Measurements from ENCODE around the gene DNASE1L3.

Gene DNASE1L3

DNA sequence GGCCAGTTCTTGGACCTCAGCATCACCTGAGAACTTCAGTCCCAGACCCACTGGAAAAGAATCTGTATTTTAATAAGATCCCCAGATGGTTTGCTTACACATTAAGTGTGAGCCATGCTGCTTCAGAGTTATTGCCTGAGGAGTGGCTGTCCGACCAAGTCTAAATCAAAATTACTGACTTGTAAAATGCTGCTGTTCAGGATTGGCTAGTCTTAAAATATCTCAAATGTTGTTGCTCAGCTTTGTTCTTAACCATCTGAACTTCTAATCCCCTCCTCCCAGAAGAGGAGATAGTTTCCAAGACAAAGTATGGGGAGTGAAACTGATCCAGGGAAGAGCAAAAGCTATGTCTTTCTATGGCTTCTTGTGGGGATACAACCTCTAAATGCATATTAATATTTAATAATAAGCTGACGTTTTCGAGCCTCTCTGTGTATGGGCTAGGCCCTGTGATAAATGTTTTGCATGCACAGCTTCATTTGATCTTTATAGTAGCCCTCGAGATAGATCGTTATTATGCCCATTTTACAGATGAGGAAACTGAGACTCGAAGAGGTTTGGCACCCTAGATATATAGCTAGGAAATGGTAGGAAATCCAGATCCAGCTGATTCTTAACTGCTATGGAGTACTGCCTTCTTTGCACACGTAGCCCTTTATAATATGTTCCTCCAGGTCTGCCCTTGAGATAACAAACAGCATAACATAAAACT is 52.2 kb downstream of the DNASE1L3 start:
- Histone ChIP-seq H4K20me1 (ENCODE audit: low read depth, low read length) (no peaks in the 10 kb centered on the region), H3K27ac (ENCODE audit: low read depth, low read length) (no peak overlapping the region), H3F3A (ENCODE audit: insufficient read depth) (no peaks in the 10 kb centered on the region), H3K36me3 (ENCODE audit: low read length) (no peaks in the 10 kb centered on the region), H3K9me2 (replicated peaks; ENCODE audit: insufficient read depth, low read length) (no peaks in the 10 kb centered on the region), H3K9ac (ENCODE audit: low read length) (no peak overlapping the region), H3K79me2 (ENCODE audit: insufficient read depth, low read length) (no peaks in the 10 kb centered on the region), H3K9me3 (ENCODE audit: insufficient read depth, low read length) (no peaks in the 10 kb centered on the region), H3K4me2 (ENCODE audit: low read depth, low read length, poor library complexity, severe bottlenecking) (no peak overlapping the region), H2AFZ (ENCODE audit: low read depth, low read length, severe bottlenecking) (no peak overlapping the region), H3K27me3 (ENCODE audit: low read length) (no peaks in the 10 kb centered on the region), H3K4me3 (ENCODE audit: insufficient read depth, low read length, poor library complexity, severe bottlenecking) (no peak overlapping the region)
- TF ChIP-seq, protein P1, sequence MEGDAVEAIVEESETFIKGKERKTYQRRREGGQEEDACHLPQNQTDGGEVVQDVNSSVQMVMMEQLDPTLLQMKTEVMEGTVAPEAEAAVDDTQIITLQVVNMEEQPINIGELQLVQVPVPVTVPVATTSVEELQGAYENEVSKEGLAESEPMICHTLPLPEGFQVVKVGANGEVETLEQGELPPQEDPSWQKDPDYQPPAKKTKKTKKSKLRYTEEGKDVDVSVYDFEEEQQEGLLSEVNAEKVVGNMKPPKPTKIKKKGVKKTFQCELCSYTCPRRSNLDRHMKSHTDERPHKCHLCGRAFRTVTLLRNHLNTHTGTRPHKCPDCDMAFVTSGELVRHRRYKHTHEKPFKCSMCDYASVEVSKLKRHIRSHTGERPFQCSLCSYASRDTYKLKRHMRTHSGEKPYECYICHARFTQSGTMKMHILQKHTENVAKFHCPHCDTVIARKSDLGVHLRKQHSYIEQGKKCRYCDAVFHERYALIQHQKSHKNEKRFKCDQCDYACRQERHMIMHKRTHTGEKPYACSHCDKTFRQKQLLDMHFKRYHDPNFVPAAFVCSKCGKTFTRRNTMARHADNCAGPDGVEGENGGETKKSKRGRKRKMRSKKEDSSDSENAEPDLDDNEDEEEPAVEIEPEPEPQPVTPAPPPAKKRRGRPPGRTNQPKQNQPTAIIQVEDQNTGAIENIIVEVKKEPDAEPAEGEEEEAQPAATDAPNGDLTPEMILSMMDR (IDR thresholded peaks at IDR 0.05; ENCODE audit: insufficient read depth, low read length, poor library complexity, severe bottlenecking), result no peak
- no peak for TF ChIP-seq EZH2phosphoT487 (conservative IDR thresholded peaks at IDR 0.05; ENCODE audit: low read length)

DNA sequence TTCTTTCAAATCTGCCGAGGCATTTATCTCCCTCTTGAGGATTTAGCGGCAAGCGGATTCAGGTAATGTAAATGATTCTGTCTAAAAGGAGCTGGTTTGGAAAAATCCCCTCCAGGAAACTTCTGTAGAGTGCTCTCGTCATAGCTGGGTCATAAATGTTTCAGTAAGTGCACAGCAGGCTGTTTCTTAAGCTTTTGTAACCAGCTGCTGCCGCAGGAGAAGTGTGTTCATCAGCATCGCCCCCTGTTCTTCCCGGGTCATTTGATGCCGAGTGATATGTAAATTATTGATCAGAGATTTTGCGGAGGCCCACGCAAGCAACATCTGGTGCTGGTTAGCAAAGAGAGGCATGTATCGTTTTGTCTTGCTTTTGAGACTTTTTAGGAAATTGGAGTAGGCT is 53.1 kb downstream of the DNASE1L3 start:
- H3K27me3 ChIP-seq (ENCODE audit: low read length), result no peaks in the 10 kb centered on the region
- no peaks in the 10 kb centered on the region for H3F3A ChIP-seq (ENCODE audit: insufficient read depth)
- TF ChIP-seq EZH2phosphoT487 (conservative IDR thresholded peaks at IDR 0.05; ENCODE audit: low read length), result no peak
- TF ChIP-seq, protein P1 (IDR thresholded peaks at IDR 0.05; ENCODE audit: insufficient read depth, low read length, poor library complexity, severe bottlenecking), result no peak
- H3K4me2 ChIP-seq (ENCODE audit: low read depth, low read length, poor library complexity, severe bottlenecking), result no peak overlapping the region
- H3K4me3 ChIP-seq (ENCODE audit: insufficient read depth, low read length, poor library complexity, severe bottlenecking), result no peak overlapping the region
- H3K79me2 ChIP-seq (ENCODE audit: insufficient read depth, low read length), result no peaks in the 10 kb centered on the region
- H4K20me1 ChIP-seq (ENCODE audit: low read depth, low read length), result no peaks in the 10 kb centered on the region
- no peaks in the 10 kb centered on the region for H3K9me2 ChIP-seq (replicated peaks; ENCODE audit: insufficient read depth, low read length)
- no peak overlapping the region for H3K9ac ChIP-seq (ENCODE audit: low read length)
- H2AFZ ChIP-seq (ENCODE audit: low read depth, low read length, severe bottlenecking), result no peak overlapping the region
- H3K9me3 ChIP-seq (ENCODE audit: insufficient read depth, low read length), result no peaks in the 10 kb centered on the region
- no peak overlapping the region for H3K27ac ChIP-seq (ENCODE audit: low read depth, low read length)
- no peaks in the 10 kb centered on the region for H3K36me3 ChIP-seq (ENCODE audit: low read length)

DNA sequence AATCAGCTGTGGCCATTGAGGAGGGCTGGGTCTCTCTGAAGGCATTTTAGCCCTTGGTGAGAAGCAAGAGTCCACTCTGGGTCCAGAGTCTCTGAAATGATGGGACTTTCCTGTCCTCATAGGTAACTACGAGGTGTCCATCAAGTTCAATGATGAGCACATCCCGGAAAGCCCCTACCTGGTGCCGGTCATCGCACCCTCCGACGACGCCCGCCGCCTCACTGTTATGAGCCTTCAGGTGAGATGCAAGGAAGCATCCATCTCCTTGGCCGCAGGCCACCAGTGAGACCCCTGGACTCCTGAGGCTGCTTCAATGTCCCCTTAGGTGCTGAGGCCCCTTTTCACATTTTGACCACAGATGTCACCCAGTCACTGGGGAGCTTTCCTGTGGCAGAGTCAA is 54.9 kb downstream of the DNASE1L3 start:
- no peak overlapping the region for H3K4me2 ChIP-seq (ENCODE audit: low read depth, low read length, poor library complexity, severe bottlenecking)
- H3F3A ChIP-seq (ENCODE audit: insufficient read depth), result no peaks in the 10 kb centered on the region
- no peak for TF ChIP-seq EZH2phosphoT487 (conservative IDR thresholded peaks at IDR 0.05; ENCODE audit: low read length)
- TF ChIP-seq, protein P1 (IDR thresholded peaks at IDR 0.05; ENCODE audit: insufficient read depth, low read length, poor library complexity, severe bottlenecking), result no peak
- H3K4me3 ChIP-seq (ENCODE audit: insufficient read depth, low read length, poor library complexity, severe bottlenecking), result no peak overlapping the region
- no peaks in the 10 kb centered on the region for H3K9me2 ChIP-seq (replicated peaks; ENCODE audit: insufficient read depth, low read length)
- no peak overlapping the region for H2AFZ ChIP-seq (ENCODE audit: low read depth, low read length, severe bottlenecking)
- no peaks in the 10 kb centered on the region for H3K79me2 ChIP-seq (ENCODE audit: insufficient read depth, low read length)
- no peaks in the 10 kb centered on the region for H3K9me3 ChIP-seq (ENCODE audit: insufficient read depth, low read length)
- H3K9ac ChIP-seq (ENCODE audit: low read length), result no peak overlapping the region
- no peaks in the 10 kb centered on the region for H3K27me3 ChIP-seq (ENCODE audit: low read length)
- no peaks in the 10 kb centered on the region for H4K20me1 ChIP-seq (ENCODE audit: low read depth, low read length)
- H3K36me3 ChIP-seq (ENCODE audit: low read length), result no peaks in the 10 kb centered on the region
- H3K27ac ChIP-seq (ENCODE audit: low read depth, low read length), result no peak overlapping the region
